B cell (primary cell): Measurements from ENCODE around the gene AK9.

Experiments
- CTCF ChIP-seq: fragments of 200-600 bp; IDR thresholded peaks from one replicate; pipeline ENCODE4 v1.8.0; 2022; ENCODE audit warnings: antibody characterized with exemption, mild to moderate bottlenecking
- EZH2 ChIP-seq: IDR thresholded peaks from 2 replicates; pipeline ENCODE4 v1.6.1; 2012; ENCODE audit warnings: borderline replicate concordance, low read depth, mild to moderate bottlenecking, moderate library complexity, low read length; ENCODE audit not compliant: insufficient read depth, poor library complexity, severe bottlenecking

GRCh38 chr6:109447087-109447486, 243.9 kb downstream of the AK9 start:
- TF ChIP-seq CTCF (no peak), EZH2 (no peak)
